NCI-H446 (cell line): ENCODE data around the gene PRSS2.
"Not testable (repeated sequence)": the region's sequence is repeated elsewhere in the genome, so short reads cannot be mapped to it uniquely, and the experiment has no call there.

Experiments
- DNase-seq, 2 experiments: peaks; one replicate each; lab custom pipeline; 2025; lab: John Stamatoyannopoulos, UW

The PRSS2 gene

DNA sequence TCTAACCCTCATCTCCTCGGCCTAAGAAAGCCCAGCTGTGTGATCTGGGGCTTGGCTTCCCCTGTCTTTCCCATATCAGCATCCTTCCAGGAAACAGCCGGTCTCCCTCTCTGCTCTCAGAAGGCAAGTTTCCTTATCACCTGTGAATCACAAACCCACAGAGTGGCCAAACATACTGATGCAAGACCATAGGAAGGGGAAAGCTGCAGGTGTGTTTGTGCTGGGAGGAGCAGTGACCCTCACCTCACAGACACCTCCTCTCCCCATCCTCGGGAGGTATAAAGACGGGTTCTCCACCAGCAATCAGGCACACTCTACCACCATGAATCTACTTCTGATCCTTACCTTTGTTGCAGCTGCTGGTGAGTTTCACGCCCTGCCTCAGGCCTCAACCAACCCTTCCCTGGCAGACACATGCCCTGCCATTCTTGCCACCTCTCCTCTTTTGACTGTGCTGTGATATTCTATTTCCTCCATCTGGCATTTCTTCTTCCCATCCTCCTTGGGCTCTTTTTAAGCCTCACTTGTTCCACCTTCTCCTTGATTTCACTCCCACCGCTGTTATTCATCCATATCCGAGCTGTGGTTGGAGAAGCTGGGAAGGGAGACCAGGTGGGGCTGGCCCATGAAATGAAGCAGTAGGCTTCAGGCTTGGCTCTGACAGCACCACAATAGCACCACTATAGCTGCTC is at the start of gene PRSS2:
Gene PRSS2 (plus strand): TSS at position 310 of the 692 bp plus-strand sequence. CDS start 13 bp downstream, at position 323.
- no peak for DNase-seq

DNA sequence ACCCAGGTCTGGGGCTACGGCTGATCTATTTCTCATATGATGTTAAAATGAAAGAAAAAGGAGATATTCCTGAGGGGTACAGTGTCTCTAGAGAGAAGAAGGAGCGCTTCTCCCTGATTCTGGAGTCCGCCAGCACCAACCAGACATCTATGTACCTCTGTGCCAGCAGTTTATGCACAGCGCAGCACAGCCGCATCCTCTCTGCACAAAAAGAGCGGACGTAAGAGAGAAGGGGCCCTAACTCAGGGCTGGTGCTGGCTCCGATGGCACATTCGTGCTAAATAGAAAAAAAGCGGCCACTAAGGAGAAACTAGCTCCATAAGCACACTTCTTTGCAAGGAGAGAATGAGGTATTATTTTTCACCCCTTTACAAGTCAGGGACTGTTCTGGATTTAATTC is 49.8 kb upstream of the PRSS2 start:
- DNase-seq: no peak

DNA sequence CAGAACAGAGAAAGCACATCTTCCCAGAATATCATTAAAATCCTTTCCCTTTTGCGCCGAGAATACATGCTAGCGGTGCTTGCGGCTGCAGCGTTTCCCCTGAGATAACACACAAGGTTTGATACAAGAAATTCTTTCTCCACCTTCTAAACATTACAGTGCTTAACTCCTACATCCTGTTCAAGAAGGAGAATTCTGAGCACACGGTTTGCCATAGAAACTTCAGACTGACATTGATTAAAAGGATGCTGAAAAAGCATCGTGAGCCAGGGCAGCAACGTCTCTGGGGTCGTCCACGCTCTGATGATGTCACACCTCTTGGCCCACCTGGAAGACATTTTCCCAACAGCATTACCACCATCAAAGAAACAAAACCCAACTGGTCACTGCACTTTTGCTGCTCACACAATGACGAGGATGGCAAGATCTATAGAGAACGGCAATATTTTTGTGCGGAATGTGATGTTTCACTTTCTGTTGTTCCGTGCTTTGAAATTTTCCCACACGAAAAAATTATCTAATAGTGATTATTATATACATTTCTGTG is 48.4 kb upstream of the PRSS2 start:
- no peak for DNase-seq

DNA sequence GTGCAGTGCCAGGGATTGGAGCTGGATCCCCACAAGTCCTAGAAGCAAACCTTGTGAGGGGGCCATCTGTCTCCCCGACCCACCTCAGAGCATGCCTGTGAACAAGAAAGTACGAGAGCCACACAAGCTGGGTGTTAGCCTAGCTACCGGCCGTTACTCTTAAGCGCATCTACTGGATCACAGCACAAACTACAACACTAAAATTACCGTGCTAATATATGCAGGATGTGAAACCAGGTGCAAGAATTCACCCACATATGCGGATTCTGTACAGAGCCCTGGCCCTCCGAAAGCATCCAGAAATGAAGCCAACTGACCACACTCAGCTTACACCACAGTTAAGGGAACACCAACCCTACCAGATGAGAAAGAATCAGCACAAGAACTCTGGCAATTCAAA is 37.5 kb upstream of the PRSS2 start:
- no peak for DNase-seq

DNA sequence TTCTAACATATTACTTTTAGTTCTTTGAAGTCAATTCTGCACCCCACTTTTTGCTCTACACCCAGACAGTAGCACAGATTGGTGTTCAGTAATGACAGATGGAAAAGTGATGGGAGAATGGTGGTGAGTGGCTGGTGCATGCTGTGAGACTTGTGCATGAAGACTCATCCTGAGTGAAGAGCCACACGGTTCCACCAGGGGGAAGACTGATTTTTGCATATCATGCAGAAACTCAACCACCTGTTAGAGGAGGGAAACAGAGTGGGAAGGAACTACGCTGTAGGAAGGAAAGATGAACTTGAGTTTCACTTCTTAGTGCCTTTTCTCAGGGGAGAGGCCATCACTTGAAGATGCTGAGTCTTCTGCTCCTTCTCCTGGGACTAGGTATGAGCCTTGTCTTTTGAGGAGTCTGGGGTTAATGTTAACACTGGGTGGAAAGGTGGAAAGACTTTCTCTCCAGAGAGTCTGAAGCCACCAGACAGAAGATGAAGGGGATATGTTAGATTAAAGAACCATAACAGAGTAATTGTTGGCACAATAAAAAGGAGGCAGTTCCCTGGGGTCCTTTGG is 30.8 kb upstream of the PRSS2 start:
- DNase-seq: no peak

DNA sequence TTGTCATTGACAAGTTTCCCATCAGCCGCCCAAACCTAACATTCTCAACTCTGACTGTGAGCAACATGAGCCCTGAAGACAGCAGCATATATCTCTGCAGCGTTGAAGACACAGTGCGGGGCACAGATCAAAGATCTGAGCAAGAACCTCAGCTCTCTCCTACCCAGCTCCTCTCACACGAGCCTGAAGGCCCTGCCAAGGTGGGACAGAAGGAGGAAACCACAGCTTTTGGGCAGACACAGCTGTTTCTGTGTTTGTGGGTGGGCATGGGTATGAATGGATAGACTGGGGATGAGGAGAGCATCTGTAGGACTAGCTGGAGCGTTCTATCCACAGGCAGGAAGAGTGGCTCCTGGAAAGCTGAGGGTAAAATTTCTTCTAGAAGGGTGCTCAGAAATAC is 30.0 kb upstream of the PRSS2 start:
- DNase-seq: no peak

DNA sequence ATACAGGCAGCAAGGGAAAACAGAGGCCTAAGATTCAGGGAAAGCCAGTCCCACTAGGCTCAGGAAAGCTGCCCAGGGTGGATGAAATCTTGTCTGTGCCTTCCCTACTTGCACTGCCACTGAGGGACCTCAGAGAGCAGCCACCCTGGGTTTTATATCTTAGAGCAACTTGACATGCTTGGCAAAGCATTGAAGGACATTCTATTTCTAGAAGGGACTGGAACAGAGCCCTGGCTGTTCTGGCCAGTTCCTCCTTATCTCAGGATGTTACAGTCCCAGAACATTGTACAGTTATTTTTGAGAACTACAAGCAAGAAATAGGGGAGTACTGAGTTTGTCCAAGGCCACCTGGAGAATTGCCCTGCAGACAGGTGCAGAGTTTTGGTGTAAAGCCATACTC is 28.8 kb upstream of the PRSS2 start:
- not testable (repeated sequence) for DNase-seq

DNA sequence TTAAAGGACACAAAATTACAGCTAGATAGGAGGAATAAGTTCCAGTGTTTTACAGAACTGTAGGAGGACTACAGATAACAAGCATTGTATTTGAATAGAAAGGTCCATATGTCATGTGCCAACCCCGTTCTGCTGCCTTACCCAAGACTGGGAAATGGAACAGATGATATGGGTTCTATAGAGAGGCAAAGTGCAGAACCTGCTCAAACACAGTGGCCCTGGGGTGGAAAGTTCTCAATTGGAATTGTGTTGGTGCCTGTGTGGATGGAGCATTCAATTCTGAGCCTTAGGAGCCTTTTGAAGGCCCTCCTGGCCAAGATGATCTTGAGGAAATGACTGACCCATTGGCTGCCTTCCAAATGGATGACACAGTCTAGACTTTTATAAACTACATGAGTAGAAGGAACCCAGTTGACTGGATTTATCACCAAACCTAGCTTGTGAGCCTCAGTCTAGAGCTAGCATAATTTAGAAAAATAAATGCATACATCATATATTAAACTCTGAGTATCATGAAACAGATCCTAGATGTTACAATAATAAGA is 25.6 kb upstream of the PRSS2 start:
- DNase-seq: no peak

DNA sequence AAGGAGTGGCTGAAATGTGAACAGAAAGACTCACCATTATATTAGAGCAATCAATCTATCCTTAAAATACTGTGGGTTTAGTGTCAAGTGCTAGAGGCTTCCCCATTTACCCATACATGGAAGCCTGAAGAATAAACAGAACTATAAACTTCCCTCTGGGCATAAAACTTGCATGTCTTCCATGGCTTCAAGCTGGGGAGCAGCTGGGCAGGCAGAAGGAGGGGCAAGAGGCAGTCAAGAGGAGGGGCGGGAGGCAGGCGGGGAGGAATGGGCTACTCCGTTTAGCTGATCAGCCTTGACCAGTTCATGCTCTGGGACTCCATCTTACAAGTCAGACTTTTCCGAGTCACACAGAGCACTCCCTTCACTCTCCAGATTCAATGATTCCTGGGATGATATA is 25.0 kb upstream of the PRSS2 start:
- no peak for DNase-seq

DNA sequence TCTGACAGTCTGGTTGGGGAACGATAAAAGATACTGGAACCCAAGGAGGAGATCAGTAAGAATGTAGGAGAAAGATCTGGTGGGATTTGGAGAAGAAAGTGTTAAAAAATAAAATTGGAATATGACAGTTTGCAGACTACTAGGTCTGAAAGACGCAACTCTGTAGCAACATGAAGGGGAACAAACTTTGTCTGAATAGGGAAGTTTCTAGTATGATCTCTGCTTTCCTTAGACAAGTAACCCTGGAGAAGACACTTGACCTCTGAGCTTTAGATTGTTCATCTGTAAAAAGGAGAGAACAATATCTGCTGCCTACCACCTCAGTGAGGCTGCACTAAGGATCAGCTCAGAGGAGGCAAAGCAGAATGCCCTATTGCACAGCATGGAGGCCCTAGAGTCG is 24.5 kb upstream of the PRSS2 start:
- no peak for DNase-seq

DNA sequence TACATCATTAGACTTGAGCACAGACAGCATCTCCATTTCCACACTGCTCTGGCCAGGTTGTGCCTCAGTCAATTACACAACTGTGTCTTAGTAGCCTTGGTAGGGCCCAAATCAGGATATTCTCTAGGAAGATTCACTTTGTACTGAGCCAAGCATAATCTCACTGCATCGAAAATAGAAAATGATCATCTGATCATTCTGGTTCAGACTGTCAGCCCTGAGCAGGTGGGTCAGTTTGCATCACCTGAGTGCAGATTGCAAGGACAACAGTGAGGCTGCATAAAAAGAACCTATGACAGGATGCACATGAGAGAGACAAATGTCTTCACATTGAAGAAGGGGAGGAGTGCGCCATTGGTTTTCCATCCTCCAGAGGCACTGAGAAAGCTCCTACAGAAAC is 22.4 kb upstream of the PRSS2 start:
- DNase-seq: not testable (repeated sequence)

DNA sequence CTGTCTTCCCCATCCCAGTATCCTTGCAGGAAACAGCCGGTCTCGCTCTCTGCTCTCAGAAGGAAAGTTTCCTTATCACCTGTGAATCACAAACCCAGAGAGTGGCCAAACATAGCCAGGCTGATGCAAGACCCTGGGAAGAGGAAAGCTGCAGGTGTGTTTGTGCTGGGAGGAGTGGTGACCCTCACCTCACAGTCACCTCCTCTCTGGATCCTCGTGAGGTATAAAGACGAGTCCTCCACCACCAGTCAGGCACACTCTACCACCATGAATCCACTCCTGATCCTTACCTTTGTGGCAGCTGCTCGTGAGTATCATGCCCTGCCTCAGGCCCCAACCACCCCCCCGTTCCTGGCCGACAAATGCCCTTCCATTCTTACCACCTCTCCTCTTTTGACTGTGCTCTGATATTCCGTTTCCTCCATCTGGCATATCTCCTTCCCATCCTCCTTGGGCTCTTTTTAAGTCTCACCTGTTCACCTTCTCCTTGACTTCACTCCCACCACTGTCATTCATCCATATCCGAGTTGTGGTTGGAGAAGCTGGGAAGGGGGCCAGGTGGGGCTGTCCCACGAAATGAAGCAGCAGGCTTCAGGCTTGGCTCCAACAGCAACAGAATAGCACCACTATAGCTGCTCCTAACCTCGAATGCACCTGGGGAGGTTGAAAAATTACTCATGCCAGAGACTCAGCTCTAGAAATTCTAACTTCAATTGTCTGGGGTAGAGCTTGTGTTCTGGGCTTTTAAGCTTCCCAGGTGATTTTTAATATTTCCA is 21.4 kb upstream of the PRSS2 start, which contains the start of gene PRSS1:
Gene PRSS1 (plus strand): TSS at position 255 of the 776 bp plus-strand sequence. CDS start 13 bp downstream, at position 268.
- DNase-seq: no peak

DNA sequence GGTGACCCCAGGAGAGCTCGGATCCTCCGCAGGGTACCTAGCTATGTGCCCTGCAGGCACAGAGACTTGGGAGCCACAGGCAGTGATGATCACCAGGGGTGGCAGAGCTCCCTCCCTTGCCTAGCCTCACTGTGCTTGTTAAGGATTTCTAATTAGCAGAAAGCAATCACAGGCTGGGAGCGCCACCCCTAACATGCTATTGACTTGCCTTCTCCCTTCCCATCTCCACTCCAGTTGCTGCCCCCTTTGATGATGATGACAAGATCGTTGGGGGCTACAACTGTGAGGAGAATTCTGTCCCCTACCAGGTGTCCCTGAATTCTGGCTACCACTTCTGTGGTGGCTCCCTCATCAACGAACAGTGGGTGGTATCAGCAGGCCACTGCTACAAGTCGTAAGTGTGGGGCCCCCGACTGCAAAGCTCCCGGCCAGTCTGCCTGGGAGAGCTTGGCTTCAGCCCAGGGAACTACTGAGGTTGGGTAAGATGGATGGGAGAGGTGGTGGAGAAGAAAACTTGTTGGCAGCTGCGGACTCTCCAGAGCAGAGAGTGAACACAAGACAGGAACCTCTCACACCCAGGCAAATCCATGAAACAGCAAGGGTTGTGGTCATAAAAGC is 20.3 kb upstream of the PRSS2 start:
- no peak for DNase-seq

DNA sequence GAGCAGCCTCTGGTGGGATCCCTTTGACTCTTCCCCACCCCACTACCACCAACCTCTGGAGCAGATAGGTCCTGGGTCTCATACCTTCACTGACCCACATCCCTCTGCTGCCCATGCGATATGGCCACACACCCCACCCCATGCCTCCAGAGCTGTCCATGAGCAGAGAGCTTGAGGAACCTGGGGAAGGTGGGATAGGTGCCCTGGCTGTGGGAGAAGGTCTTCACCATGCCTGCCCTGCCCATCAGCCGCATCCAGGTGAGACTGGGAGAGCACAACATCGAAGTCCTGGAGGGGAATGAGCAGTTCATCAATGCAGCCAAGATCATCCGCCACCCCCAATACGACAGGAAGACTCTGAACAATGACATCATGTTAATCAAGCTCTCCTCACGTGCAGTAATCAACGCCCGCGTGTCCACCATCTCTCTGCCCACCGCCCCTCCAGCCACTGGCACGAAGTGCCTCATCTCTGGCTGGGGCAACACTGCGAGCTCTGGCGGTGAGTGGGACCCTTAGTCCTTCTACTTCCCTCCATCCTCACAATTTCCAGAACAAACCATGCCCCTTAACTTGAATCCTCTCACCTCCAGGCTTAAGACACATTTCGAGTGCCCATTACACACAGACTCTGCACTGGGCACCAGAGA is 19.1 kb upstream of the PRSS2 start:
- DNase-seq: not testable (repeated sequence)

DNA sequence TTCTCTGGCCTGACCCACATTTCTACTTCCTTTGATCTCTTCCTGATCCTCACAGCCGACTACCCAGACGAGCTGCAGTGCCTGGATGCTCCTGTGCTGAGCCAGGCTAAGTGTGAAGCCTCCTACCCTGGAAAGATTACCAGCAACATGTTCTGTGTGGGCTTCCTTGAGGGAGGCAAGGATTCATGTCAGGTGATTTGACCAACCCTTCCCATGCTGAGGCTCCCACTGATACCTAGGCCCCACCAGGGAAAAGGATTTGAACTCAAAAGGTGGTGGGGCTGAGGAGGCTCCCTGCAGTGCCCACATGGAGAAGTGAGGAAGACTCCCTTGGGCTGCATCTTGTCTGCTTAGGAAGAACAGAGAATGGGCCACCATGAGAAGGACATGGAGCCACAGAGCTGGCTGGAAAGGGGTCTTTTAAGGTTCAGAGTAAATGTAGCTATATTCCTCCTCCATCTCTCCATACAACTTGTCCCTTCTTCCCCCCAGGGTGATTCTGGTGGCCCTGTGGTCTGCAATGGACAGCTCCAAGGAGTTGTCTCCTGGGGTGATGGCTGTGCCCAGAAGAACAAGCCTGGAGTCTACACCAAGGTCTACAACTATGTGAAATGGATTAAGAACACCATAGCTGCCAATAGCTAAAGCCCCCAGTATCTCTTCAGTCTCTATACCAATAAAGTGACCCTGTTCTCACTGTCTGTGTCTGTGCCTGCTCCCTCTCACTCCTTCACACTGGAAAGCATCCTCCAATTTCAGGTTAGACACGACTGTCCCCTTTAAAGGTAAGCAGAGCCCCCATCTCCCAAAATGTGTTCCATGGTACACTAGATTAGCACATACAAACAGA is 18.2 kb upstream of the PRSS2 start:
- DNase-seq: no peak

DNA sequence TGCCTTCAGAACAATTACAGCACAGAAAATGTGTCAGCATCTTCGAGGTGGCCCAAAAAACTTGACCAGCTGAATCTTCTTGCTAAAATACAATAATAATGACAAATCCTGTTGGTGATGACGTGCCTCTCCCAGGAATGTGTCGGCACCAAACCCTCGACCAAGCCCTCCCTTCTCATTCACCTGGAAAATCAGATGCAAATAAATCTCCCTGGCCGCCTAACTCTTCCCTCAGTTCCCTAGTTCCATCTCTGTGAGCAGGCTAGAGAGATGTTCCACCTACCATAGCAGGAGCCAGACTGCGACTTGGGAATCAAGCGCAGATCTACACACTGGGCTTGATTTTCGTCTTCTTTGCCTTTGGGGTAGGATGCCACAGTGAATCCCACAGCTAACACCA is 17.4 kb upstream of the PRSS2 start:
- no peak for DNase-seq

DNA sequence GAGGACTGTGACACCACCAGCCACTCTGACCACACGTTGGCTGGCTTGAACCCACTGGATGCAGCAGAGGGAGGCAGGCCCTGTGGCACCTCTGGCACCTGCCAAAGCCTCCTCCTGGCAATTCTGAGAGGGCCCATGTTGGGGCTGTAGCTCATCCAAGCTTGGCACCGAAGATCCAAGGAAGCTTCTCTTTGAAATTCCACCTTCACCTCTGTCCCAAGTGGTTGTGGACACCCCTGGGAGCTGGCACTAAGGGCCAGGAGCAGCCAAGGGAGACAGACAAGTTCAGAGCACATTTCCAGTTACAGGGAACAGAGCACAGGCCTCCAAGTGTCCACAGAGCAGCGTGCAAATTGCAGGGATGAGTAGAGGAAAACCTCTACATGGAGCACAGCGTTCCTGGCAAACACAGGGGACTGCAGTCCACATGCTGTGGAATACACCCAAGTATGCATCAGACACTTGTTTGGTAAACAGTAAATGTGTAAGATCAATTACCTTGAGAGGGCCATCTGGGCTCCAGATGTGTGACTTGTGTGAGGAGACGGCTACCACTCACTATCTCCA is 16.8 kb upstream of the PRSS2 start:
- not testable (repeated sequence) for DNase-seq

DNA sequence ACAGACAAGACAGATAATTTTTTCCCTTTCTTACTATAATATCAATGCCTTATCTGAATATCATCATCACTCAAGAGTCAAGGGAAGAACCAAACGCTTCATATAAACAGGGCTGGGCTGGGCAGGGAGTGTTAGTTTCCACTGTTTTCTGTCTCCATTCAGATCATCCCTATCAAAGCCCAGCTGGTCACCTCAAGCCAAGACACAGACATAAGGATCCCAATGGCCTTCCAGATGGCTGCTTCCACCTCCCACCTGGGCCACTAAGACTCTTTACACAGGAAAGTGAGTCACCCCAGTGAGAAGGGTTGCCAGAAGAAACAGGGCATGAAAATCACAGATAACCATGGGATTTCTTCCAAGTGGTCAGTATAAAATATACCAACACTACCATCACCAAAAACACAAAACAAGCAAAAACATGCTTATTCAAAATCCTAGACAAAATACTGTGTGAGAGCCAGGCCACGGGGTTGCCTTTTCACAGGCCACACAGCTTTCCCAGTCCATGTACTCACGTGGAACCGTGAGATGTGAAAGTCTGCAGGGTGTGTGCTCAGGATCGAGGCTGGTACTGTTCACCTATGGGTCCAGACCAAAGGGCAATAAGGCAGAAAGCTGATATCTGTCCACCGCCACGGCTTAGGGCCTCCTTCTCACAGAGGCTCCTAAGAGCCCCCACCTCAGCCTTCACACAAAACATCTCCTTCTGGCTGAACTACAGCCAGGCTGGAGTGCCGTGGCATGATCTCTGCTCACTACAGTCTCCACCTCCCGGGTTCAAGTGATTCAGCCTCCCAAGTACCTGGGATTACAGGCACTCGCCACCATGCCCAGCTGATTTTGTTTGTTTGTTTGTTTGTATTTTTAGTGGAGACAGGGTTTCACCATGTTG is 15.8 kb upstream of the PRSS2 start:
- no peak for DNase-seq

DNA sequence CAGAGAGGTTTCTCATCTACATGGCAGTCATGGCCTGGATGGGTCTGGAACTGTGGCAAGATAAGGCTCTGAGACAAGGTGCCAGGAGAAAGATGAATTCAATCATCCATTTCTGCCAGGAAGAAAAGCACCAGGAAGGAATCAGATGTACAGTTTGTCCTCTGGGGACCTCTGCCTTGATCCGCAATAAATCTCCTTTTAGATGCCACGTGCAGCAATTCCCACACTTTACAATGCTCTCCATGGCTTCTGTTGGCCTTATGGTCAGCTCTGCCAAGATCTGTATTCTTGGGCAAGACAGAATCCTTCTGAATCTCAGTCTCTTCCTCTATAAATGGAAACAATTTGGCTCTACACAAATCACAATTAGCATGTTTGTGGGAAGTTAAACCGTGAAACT is 12.5 kb upstream of the PRSS2 start:
- not testable (repeated sequence) for DNase-seq
